OCI-LY1 (cell line): Measurements from ENCODE around the gene BMP5.

Experiments
- H2AFZ ChIP-seq: fragments of 200-600 bp; sonication (generic), shearing (Covaris generic); 2 replicates; pipeline ENCODE4 v1.6.0; 2014; ENCODE audit warnings: antibody characterized with exemption, mild to moderate bottlenecking, low read length
- H3F3A ChIP-seq: fragments of 200-600 bp; sonication (generic), shearing (Covaris generic); 2 replicates; pipeline ENCODE4 v1.6.0; 2014; ENCODE audit warnings: mild to moderate bottlenecking, antibody characterized with exemption, low read length, moderate library complexity; ENCODE audit not compliant: insufficient read depth
- H3K27ac ChIP-seq: fragments of 200-600 bp; sonication (generic); 2 replicates; pipeline ENCODE4 v1.5.1; 2014; ENCODE audit warnings: low read length, mixed run types, mild to moderate bottlenecking, low read depth; ENCODE audit not compliant: poor library complexity, severe bottlenecking
- H3K27me3 ChIP-seq: fragments of 200-600 bp; sonication (generic); 2 replicates; pipeline ENCODE4 v1.6.0; 2014; ENCODE audit warnings: antibody characterized with exemption, mild to moderate bottlenecking, low read length, moderate library complexity; ENCODE audit not compliant: insufficient read depth
- H3K36me3 ChIP-seq: fragments of 200-600 bp; sonication (generic); 2 replicates; pipeline ENCODE4 v1.6.1; 2014; ENCODE audit warnings: mild to moderate bottlenecking, antibody characterized with exemption, low read length, moderate library complexity, mixed read lengths; ENCODE audit not compliant: insufficient read depth
- H3K4me1 ChIP-seq: fragments of 200-600 bp; sonication (generic); 2 replicates; pipeline ENCODE4 v1.5.1; 2014; ENCODE audit warnings: mild to moderate bottlenecking, low read length, moderate library complexity; ENCODE audit not compliant: insufficient read depth, severe bottlenecking
- H3K4me2 ChIP-seq: fragments of 200-600 bp; sonication (generic), shearing (Covaris generic); 2 replicates; pipeline ENCODE4 v1.6.1; 2014; ENCODE audit warnings: low read length
- H3K4me3 ChIP-seq: fragments of 200-600 bp; sonication (generic); 2 replicates; pipeline ENCODE4 v1.5.1; 2014; ENCODE audit warnings: low read length, low read depth, mild to moderate bottlenecking, mixed read lengths; ENCODE audit not compliant: poor library complexity, severe bottlenecking
- H3K79me2 ChIP-seq: fragments of 200-600 bp; shearing (Covaris generic); 2 replicates; pipeline ENCODE4 v1.6.1; 2016; ENCODE audit warnings: mixed run types, low read length, mixed read lengths; ENCODE audit not compliant: insufficient read depth
- H3K9ac ChIP-seq: fragments of 200-600 bp; sonication (generic), shearing (Covaris generic); 2 replicates; pipeline ENCODE4 v1.6.1; 2014; ENCODE audit warnings: mild to moderate bottlenecking, low read length, mixed read lengths
- H3K9me2 ChIP-seq: fragments of 200-600 bp; sonication (generic), shearing (Covaris generic); 2 replicates; pipeline ENCODE4 v1.6.1; 2014; ENCODE audit warnings: low read depth, mild to moderate bottlenecking, low read length, mixed read lengths
- H3K9me3 ChIP-seq: fragments of 200-600 bp; shearing (Covaris generic); 2 replicates; pipeline ENCODE4 v1.6.1; 2014; ENCODE audit warnings: low read length, mixed read lengths
- H4K20me1 ChIP-seq: fragments of 200-600 bp; sonication (generic), shearing (Covaris generic); 2 replicates; pipeline ENCODE4 v1.6.0; 2016; ENCODE audit warnings: mild to moderate bottlenecking, low read length; ENCODE audit not compliant: insufficient read depth
- EZH2 ChIP-seq: fragments of 200-600 bp; sonication (generic), shearing (Covaris generic); IDR thresholded peaks from 2 replicates; pipeline ENCODE4 v1.8.0; 2017; ENCODE audit warnings: borderline replicate concordance, mixed run types, mild to moderate bottlenecking, antibody characterized with exemption, low read length, moderate library complexity, mixed read lengths
- TF ChIP-seq, protein P1 (sequence below): fragments of 200-600 bp; sonication (generic), shearing (Covaris generic); IDR thresholded peaks from 2 replicates; pipeline ENCODE4 v1.5.1; 2017; ENCODE audit warnings: mild to moderate bottlenecking, antibody characterized with exemption, low read length, moderate library complexity, mixed read lengths

The BMP5 gene

DNA sequence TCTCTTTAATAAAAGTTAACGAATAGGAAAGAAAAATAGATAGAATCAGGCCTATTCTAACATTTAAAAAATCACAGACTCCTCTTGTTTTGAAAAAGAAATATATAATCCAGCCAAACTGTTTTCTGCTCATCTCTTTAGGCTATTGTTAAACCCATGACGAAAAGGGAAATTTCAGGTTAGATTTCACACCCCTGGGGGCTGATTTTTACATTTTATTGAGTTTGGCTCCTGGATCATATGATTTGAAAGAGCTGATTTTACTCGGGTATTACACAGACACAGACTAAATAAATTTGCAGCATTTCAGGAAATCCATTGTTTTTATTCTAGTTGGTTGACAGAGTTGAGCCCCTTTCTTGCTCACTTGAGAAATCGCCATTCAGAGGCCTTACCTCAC lies 160.6 kb downstream of the BMP5 start:
- Histone ChIP-seq H3K9me3 (no peaks in the 10 kb centered on the region), H3K4me2 (no peak overlapping the region), H3K4me1 (no peaks in the 10 kb centered on the region), H3K79me2 (no peaks in the 10 kb centered on the region), H4K20me1 (no peaks in the 10 kb centered on the region), H3K4me3 (no peak overlapping the region), H3K9ac (no peak overlapping the region), H3K36me3 (no peaks in the 10 kb centered on the region), H3K27me3 (no peaks in the 10 kb centered on the region), H3K27ac (no peak overlapping the region), H3F3A (no peaks in the 10 kb centered on the region), H2AFZ (no peak overlapping the region), H3K9me2 (no peaks in the 10 kb centered on the region)
- TF ChIP-seq EZH2, result no peak
- TF ChIP-seq, protein P1, sequence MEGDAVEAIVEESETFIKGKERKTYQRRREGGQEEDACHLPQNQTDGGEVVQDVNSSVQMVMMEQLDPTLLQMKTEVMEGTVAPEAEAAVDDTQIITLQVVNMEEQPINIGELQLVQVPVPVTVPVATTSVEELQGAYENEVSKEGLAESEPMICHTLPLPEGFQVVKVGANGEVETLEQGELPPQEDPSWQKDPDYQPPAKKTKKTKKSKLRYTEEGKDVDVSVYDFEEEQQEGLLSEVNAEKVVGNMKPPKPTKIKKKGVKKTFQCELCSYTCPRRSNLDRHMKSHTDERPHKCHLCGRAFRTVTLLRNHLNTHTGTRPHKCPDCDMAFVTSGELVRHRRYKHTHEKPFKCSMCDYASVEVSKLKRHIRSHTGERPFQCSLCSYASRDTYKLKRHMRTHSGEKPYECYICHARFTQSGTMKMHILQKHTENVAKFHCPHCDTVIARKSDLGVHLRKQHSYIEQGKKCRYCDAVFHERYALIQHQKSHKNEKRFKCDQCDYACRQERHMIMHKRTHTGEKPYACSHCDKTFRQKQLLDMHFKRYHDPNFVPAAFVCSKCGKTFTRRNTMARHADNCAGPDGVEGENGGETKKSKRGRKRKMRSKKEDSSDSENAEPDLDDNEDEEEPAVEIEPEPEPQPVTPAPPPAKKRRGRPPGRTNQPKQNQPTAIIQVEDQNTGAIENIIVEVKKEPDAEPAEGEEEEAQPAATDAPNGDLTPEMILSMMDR, result no peak

DNA sequence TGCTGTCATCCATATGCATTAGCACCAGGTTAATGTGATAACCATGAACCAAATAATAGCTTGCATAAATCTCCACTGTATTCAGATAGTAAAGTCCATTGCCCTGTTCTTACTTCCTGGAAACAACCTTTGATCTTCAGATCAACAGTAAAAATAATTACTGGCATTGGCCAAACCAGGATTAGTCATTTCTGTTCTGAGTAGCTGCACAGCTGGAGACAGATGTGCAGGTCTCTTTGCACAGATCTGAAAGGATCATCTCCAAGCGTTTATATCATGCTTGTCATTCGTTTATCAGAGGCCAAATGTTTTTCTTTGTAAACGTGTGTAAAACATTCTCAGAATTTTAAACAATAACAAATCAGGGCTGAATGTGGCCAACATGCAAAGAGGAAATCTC lies 162.0 kb downstream of the BMP5 start:
- Histone ChIP-seq H3K27me3 (no peaks in the 10 kb centered on the region), H3K27ac (no peak overlapping the region), H3K9ac (no peak overlapping the region), H4K20me1 (no peaks in the 10 kb centered on the region), H3K79me2 (no peaks in the 10 kb centered on the region), H3F3A (no peaks in the 10 kb centered on the region), H3K4me1 (no peaks in the 10 kb centered on the region), H3K9me2 (no peaks in the 10 kb centered on the region), H3K36me3 (no peaks in the 10 kb centered on the region), H3K9me3 (no peaks in the 10 kb centered on the region), H3K4me2 (no peak overlapping the region), H2AFZ (no peak overlapping the region), H3K4me3 (no peak overlapping the region)
- TF ChIP-seq, protein P1, result no peak
- TF ChIP-seq EZH2, result no peak

DNA sequence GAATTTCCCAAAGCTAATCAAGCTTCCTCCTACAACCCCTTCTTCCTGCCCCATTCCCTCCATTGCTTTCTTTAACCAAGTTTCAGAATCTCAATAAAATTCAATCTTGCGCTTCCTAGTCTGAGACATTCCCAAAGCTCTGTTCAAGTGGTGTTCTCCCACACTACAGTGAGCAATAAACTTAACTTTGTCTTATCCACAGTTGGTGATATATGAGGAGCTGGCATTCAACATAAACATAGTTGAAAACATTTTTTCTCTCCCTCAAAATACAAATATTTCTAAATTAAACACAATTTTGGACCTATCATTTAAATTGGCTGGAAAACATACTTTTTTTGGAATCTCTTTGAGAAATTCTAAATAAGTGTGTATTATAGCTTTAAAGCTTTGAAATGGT lies 166.7 kb downstream of the BMP5 start:
- no peaks in the 10 kb centered on the region for H3K9me2 ChIP-seq
- no peak overlapping the region for H3K9ac ChIP-seq
- no peaks in the 10 kb centered on the region for H3K79me2 ChIP-seq
- H2AFZ ChIP-seq, result no peak overlapping the region
- no peak overlapping the region for H3K27ac ChIP-seq
- H3K4me3 ChIP-seq, result no peak overlapping the region
- no peaks in the 10 kb centered on the region for H3K27me3 ChIP-seq
- no peak for TF ChIP-seq EZH2
- TF ChIP-seq, protein P1, result no peak
- H3K4me1 ChIP-seq, result no peaks in the 10 kb centered on the region
- no peak overlapping the region for H3K4me2 ChIP-seq
- H3K9me3 ChIP-seq, result no peaks in the 10 kb centered on the region
- no peaks in the 10 kb centered on the region for H3F3A ChIP-seq
- H4K20me1 ChIP-seq, result no peaks in the 10 kb centered on the region
- H3K36me3 ChIP-seq, result no peaks in the 10 kb centered on the region
